C4-2B (cell line): ENCODE data around the gene COL13A1.

Experiments used
- H3K27ac ChIP-seq: fragments of 450-650 bp; 2 replicates; pipeline ENCODE4 v1.5.1; 2017
- ZFX ChIP-seq: fragments of 450-650 bp; IDR thresholded peaks from 2 replicates; pipeline ENCODE4 v1.6.1; 2017
- TF ChIP-seq, protein P1 (sequence below): fragments of 450-650 bp; conservative IDR thresholded peaks from 2 replicates; pipeline ENCODE4 v1.5.1; 2017; ENCODE audit warnings: mild to moderate bottlenecking

The COL13A1 gene

DNA sequence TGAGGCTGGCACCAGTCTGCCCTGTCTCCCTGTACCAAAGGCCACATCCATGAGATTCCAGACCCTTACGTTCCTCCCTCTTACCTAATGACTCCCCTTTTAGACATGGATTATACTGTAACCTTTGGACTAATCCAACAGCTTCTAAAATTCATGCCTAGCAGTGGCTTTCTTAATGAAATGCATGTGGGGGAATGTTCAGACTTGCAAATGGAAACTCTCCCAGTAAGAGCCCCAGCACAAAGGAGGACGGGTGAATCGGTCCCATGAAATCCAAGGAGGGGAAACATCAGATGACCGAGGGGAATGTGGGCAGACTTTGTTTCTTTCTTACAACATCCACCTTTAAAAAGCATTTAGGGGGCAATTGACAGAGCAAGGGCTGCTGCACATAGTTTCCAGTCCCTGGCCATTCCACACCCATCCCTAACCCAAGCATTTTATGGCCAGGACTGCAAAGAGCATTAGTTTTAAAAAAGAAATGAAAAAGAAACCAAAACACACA is 71.5 kb downstream of the COL13A1 start:
- TF ChIP-seq, protein P1, sequence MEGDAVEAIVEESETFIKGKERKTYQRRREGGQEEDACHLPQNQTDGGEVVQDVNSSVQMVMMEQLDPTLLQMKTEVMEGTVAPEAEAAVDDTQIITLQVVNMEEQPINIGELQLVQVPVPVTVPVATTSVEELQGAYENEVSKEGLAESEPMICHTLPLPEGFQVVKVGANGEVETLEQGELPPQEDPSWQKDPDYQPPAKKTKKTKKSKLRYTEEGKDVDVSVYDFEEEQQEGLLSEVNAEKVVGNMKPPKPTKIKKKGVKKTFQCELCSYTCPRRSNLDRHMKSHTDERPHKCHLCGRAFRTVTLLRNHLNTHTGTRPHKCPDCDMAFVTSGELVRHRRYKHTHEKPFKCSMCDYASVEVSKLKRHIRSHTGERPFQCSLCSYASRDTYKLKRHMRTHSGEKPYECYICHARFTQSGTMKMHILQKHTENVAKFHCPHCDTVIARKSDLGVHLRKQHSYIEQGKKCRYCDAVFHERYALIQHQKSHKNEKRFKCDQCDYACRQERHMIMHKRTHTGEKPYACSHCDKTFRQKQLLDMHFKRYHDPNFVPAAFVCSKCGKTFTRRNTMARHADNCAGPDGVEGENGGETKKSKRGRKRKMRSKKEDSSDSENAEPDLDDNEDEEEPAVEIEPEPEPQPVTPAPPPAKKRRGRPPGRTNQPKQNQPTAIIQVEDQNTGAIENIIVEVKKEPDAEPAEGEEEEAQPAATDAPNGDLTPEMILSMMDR, result no peak
- no peak for TF ChIP-seq ZFX
- H3K27ac ChIP-seq, result no peak overlapping the region

DNA sequence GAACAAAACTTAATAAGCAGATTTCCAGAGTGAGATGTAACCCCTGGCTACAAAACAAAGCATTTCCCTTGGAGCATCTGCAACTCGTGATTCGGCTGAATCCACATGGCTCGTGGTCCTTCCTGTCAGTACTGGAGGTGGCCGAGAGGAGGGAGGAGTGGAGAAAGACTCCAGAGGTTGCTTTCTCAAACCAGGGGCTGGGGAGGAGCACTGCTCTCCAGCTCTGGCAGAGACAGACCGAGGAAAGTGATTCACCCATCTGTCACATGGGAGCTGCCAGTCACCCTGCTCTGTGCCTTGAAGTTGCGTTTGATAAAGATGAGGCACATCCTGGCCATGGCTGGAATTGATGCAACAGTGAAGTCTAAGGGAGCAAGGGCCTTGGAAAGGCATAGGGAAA is 72.7 kb downstream of the COL13A1 start:
- H3K27ac ChIP-seq, result no peak overlapping the region
- TF ChIP-seq, protein P1, result no peak
- no peak for TF ChIP-seq ZFX

DNA sequence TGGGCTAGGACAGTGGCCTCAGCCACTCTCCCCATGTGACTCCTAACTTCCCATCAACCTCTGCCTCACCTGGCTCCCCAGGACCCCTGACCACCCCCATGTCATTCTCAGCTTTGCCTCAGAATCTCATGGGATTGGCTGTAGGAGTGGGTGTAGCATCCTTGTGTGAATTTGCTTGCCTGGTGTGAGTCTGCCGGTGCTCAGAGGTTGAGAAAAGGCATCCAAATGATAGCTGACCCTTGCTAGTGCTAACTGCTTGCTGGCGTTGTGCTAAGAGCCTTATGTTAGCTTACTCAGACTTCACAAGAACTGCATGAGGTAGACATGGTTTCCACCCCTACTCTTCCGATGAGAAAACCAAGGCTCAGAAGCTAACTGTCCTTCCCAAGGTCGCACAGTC is 74.2 kb downstream of the COL13A1 start:
- H3K27ac ChIP-seq, result no peak overlapping the region
- TF ChIP-seq ZFX, result no peak
- TF ChIP-seq, protein P1, result no peak

DNA sequence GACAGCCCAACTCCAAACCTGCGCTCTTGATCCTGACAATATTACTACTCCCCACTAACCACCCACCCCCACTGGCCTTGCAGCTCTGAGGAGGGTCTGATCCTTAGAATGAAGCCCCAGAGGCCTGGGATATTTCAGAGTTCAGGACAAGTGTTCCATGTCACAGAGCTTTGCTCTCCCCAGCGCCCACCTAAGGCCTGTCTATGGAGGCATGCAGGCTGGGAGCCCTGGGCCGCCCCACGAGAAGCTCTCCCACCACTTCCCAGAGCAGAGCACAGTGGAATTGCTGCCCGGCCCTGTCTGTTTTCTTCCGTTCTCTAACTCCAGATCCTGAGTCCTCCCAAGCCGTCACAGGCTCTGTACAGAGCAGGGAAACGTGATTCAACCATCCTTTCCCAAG is 74.6 kb downstream of the COL13A1 start:
- TF ChIP-seq, protein P1, result no peak
- TF ChIP-seq ZFX, result no peak
- no peak overlapping the region for H3K27ac ChIP-seq

DNA sequence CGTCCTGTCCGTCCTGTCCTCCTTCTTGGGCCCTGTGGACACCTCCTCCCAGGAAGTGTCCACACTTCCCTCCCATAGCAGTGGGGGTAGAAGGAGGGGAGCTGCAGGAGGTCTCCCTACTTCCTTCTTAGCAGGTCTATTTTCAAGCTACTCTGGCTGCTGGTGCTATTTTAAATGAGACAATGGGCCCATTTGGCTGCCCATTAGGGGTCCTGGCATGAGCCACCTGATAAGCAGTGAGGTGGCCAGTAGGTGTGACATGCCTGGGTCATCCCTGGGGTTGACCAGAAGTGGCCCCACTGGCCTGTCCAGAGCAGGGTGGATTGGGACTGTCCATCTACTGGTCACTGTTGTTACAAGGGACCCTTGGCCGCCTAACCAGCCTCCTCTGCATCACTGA is 75.2 kb downstream of the COL13A1 start:
- no peak overlapping the region for H3K27ac ChIP-seq
- TF ChIP-seq, protein P1, result no peak
- TF ChIP-seq ZFX, result no peak

DNA sequence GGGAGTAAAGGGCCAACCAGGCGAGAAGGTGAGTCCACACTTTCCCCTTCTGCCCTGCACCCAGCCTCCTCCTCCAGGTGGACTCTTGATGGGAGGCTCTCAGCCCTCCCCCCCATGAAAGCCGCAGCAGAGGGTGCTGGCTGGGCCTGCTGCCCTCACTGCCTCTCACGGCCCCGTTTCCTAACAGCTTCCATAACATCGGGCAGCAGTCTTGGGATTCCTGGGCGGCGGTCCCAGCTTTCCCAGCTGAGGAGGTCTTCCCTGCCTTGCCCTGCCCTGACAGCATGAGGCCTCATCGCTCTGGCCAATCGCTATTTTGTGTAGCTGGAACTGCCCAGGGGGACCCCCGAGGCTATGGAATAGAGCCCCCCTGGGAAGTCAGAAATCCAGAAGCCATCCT is 76.3 kb downstream of the COL13A1 start:
- TF ChIP-seq ZFX, result no peak
- TF ChIP-seq, protein P1, result no peak
- H3K27ac ChIP-seq, result no peak overlapping the region

DNA sequence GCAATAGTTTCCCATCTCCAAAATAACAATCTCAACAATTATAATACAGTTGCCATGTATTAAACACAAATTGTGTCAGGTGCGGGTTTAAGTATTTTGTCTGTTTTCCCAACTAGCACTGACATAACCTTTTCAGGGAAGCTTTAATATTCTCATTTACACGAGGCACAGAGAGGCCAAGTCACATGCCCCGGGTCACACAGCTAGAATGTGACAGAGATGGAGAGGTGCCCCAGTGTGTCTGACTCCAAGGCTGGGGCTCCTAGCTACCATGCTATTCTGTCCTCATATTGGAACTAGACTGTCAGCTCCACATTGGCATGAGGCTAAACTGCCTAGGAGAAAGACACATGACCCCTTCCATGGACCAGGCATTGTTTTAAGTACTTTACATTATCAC is 77.2 kb downstream of the COL13A1 start:
- TF ChIP-seq ZFX, result no peak
- TF ChIP-seq, protein P1, result no peak

More for the DNA sequence above, 77.2 kb downstream of the COL13A1 start:
- no peak overlapping the region for H3K27ac ChIP-seq
